CD4-positive, alpha-beta T cell treated with Interleukin-6 for 4 hours (primary cell): Measurements from ENCODE around the gene SERPINB7.
A peak's percentile ranks its signal among the peaks of the same experiment; 100 is the strongest.

Source experiments
- DNase-seq: peaks from one replicate; pipeline ENCODE4 v3.0.0-alpha.2; 2020; ENCODE audit warnings: mixed read lengths

SERPINB7 gene

DNA sequence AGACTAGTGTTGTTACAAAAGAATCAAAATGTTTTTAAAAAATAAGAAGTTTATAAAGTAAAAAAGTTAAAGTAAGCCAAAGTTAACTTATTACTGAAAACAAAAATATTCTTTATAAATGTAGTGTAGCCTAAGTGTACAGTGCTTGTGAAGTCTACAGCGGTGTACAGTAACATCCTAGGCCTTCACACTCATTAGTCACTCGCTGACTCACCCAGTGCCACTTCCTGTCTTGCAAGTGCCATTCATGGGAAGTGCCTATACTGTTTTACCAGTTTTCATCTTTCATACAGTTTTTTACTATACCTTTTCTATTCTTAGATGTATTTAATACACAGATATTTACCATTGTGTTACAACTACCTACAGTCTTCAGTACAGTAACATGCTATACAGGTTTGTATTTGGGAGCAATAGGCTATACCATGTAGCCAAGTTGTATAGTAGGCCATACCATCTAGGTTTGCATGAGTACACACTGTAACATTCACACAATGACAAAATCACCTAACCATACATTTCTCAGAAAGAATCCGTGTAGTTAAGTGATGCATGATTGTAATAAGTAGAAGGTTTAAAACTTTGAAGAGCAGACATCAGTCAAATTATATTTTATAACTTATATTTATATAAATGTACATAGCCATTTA is 13.4 kb downstream of the SERPINB7 start:
- peak; percentile 23 for DNase-seq

DNA sequence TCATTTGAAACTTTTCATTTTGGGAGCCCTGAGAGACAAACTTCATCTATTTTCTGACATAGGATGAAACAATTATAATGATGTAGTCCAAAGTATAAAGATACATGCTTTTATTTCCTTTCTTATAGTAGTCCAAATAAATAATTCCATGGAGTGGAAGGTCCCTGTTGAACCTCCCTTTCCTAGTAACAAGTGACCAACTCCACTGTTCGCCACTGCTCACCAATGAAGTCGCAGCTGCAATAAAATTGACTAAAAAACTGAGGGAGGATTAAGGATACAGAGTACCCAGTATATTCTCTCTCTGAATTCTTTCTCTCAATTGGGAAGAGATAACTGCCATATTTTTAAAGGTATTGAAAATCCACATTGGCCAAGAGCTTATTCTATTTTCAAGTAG is 14.1 kb downstream of the SERPINB7 start:
- DNase-seq = no peak

DNA sequence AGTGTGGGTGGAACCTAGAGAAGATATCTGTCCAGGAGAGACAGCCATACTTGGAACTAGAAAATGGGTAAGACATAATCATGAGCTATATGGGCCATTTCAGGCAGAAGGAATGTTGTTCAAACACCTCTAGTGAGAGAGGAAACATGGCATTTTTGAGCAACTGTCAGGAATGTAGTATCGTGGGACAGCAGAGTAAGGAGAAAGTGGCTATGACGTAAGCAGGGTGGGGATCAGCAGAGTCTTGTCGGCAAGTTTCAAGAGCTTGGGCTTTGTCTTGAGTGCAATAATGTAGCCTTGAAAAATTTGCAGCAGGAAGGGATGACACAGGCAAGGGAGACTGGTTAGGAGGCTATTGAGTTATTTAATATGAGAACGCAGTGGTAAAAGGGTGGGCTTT is 20.4 kb downstream of the SERPINB7 start:
- DNase-seq = no peak

DNA sequence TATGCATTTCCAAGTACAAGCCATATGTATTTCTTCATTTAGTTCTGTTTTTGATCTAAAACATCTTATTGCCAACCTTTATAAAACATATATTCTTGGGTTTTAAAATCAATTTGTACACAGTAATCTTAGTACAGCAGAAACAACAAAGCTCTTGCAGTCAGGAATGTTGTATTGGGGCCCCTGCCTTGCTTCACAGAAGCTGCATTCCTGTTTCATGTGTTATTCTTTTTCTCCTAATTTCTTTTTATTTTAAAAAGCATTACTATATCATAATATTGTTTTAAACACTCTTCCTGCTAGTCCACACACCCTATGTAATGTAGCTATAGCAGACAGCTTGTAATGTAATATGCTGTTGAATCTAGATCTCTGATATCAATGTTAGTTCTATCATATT is 24.0 kb downstream of the SERPINB7 start:
- DNase-seq = no peak

DNA sequence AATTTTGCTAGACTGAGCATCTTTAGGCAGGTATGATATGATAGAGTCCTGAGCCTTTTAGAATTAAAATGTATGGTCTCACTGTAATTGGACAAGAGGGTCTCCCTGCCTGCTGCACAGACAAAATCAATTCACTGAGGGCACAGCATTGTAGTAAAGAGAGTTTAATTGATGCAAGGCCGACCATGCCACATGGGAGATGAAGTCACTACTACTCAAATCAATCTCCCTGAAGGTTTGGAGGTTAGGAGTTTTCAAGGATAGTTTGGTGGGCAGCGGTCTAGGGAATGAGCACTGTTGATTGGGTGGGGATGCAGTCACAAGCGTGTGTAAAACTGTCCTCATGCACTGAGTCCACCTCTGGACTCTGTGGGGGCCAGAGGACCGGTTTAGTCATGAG is 26.1 kb downstream of the SERPINB7 start:
- no peak for DNase-seq

DNA sequence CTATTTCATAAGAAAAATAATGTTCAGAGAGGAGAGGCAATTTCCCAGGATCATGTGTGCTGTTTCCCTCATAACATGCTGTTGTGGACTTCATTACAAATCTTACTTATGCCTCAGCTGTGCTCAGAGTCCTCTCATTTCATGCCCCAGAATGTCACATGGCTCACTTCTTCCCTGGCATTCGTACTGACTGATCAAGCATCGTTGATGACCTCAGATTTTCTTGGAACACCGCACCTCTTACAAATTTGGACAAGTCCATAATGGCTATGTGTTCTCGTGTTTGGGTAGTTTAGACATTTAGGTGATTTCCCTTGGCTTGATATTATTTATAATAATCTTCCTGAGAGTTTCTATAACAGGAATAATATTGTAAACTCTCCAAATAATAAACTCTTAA is 32.9 kb downstream of the SERPINB7 start:
- DNase-seq = no peak

DNA sequence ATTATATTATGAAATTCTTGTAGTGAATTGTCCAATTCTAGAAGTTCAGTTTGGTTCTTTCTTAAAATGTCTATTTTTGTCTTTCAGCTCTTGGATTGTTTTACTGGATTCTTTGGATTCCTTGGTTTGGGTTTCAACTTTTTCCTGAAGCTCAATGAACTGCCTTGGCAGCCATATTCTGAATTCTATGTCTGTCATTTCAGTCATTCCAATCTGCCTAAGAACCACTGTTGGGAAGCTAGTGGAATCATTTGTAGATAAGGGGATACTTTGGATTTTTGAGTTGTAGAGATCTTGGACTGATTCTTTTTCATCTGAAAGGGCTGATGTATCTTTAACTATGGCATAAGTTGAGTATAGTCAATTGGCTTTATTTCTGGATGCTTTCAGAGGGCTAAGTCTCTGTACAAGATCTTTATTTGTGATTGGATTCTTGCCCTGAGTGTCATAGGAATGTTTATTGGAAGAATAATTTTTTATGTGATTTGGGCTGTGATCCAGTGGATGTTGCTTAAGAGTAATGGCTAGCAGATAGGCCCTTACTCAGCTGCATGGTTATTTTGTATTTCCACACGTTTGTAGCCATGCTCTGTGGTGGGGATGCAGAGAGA is 42.3 kb downstream of the SERPINB7 start:
- no peak for DNase-seq

DNA sequence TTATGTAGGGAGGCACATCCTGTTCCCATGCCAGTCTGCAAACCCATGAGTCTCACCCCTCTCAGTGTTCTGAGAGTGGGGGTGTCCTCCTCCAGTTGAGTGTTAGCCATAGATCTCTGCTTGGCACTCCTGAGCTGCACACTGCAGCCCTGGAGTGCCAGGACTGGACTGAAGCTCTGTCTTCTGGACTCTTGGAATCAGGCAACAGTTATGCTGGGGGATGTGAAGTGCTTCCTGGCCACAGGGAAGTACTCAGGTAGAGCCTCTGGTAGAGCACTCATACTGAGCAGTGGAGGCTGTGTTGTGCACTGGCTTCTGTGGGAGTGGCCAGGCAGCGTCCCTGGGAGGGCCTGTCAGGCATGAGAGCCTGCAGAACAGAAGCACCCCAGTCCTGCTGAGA is 43.0 kb downstream of the SERPINB7 start:
- no peak for DNase-seq

DNA sequence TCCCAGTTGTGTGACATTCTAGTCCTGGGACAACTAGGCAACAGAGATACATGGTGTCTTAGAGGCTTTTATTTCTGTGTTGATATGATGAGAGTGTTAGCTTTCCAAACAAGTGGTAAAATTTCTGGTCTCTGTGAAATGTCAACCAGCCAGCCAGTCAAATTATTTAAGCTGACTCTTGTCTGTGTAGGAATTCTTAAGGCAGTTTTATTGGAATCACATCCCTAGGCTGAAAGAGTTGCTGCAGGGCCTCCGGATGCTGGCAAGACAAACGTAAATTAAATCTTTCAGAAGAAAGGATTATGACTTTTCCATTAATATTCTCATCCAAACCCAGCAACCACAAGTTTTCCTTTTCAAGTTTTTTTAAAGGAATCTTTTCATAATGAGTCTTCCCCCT is 44.6 kb downstream of the SERPINB7 start:
- DNase-seq = no peak

DNA sequence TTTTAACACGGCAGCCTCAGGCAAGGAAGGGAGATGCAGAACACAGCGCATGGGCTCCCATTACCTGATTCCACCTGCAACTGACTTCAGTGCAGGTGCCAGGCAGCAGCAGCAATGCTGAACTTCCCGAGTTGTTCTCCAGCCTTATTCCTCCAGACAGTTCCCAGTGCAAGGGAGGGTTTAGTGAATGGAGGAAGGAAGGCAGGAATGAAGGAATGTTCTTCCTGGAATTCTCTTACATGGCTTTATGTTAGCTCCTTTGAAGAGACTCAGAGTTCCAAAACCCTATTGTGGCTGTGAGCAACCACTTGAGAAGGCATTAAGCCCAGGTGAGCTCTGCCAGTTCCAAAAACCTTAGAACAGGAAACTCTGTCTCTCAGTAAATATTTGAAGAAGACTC is 45.5 kb downstream of the SERPINB7 start:
- DNase-seq = no peak

DNA sequence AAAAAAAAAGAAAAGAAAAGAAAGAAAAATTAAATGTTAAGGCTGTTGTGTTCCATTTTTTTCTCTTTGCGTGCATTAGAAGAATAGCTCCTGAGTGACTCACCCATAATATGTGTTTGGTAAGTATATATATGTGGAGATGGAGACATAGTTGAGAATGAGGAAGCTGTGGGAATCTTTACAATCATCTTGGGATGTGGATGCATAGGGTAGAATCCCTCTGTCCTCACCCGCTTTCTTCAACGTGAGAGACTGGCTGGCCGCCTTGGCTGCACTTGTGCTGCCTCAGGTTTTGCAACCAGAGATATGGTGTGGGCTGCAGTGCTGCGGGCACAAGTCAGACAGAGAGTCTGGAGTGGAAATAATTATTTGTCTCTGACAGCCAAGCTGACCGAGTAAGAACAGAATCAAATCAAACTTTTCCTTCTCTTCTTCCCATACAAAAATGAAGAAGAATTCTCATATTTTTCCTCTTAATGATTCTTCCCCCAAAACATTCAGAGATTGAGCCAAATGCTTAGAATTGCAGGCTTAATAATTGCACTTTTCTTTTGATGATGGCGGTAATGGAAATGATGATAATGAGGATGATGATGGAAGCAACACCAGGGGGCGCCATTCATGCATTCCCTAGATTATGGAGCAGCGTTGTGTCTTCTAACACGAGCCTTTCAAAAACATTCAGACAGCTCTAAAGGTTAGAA is 48.5 kb downstream of the SERPINB7 start:
- peak; percentile 19 for DNase-seq

DNA sequence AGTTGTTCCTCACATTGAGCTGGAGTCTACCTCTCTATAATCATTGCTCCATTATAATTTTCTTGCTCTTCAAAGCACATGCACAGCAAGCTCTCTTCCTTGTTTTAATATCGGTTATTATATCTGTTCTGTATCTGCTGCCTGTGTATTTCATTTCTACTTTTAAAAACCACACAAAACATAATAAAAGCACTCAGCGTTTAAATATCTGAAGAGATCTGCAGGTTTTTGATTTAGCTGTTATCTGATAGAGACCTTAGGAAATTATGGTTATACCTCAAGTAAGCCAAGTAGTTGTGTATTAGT is 49.0 kb downstream of the SERPINB7 start:
- DNase-seq = no peak

DNA sequence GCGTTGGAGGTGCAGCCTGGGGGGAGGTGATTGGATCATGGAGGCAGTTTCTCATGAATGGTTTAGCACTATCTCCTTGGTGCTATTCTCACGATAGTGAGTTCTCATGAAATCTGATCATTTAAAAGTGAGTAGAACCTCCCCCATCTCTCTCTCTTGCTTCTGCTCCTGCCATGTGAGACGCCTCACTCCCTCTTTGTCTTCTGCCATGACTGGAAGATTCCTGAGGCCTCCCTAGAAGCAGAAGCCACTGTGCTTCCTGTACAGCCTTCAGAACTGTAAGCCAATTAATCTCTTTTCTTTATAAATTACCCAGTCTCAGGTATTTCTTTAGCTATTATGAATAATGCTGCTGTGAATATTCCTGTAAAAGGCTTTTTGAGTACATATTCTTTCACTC is 52.9 kb downstream of the SERPINB7 start:
- DNase-seq = no peak

DNA sequence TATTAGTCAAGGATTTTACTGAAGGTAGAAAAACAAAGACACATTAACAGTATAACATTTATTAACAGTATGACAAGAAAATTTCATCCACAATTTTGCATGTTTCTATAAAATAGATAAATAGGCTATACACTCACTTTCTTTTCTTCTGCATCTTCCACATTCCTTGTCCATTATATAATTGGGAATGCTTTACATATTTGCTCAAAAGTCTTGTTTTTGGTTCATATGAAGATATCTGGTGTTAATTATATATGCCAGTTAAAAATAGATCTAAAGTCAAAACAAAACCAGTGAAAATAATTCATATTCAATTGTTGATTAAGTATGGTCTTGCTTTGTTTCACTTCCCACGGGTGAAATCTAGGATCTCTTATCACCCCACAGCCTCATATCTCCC is 53.4 kb downstream of the SERPINB7 start:
- no peak for DNase-seq

DNA sequence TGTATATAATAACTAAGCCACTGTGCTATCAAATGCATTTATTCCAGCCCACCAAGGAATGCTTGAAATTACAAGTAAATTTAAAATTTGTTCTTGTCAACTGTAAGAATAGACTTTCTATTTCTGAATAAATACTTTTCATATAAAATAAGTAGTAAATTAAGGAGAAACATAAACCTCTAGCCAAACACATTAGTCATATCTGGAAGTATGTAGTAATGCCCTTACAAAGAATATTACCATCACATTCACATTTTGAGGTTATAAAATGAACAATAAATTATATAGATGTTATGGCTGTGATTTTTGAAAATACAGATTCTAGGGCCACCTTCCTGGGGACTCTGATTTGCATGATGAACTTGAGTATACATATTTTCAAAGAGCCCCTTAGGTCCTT is 54.7 kb downstream of the SERPINB7 start:
- DNase-seq = no peak

DNA sequence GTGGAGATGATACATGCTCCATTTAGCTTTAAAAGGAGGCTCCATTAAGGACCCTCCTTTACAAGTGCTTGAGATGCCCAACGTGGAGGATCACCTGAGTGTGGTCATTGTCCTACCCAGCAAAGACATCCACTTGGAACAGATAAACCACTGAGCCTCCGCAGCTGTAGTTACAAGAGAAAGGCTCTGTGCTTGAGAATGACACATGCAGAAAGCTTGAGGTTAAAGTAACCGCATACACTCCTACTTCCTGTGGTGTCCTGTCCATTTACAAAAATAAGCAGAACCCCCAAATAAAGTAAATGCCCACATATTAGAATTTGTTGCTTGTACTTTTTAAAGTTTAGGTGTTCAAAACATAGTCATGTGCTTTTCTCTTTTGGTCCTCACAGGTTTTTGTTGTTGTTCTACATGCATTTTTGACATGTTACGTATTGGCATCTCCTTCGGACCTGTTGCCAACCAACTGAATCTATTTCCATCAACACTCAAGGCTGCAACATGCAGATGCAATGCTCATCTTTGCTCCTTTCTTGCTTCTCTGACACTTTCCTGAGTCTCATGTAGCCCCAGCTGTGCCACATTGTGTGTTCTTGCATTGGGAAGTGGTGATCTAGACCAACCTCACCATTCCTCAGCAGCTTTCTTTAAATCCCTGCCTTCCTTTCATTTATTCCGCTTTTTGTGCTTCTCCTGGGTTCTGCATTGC is 56.0 kb downstream of the SERPINB7 start:
- no peak for DNase-seq

DNA sequence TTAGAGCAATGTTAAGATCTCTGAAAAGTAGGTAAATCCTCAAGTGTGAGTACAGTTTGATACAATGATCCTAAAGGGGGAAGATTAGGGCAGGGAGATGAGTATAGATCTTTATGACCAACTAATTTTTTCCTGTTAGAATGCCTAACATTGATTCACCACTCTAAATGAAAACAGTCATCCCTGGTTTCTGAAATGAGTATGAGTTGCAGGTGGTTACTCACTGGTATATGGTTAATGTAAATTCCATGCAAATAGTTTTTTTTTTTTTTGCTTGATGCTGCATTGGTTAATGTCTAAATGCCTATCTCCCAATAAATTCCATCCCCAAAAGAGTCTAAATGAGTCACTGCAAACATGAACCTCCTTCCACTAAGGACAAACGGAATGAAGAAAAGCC is 57.3 kb downstream of the SERPINB7 start:
- no peak for DNase-seq

DNA sequence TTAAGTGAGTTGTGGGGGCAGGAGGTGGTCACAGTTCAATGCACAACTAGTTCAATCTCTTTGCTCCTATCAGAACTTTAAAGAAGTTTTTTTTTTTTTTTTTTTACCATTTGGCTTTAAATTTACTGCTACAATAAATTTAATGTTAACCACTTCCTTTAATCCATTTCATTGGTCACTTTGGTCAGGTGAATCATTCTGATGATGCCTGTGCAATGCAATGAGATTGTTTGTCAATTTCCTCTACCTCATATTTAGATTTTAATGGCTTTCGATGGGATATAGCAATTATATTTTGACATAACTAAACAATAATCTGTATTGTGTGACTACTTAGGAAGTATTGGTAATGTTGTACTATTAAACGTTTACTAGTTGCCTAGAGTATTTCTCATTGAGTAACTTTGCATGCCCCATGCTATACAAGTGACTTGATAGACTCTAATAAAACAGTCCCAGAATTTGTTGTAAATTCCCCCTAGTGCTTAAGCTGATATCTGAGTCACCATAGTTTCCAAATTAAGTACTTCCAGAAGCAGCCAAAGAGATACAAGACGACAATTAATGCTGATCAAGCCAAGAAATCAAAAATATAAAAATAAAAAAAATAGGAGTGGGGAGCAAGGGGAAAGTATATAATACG is 59.4 kb downstream of the SERPINB7 start:
- DNase-seq = no peak

DNA sequence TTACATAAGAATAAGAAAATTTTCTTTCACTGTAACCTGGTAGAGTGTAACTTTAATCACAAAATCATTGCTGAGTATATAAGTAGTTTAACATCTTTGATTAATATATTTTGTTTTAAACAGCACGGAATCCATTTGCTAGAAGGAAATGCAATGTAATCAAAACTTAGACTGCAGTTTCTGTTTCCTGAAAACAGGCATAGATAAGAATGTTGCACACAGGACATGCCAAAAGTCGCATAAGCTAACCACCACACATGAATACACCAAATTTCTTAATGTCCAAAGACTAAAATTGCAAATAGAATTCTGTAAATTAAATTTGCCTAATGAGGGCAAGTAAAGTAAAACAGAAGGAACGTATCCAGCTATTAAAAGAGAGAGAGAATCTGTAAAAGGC is 61.2 kb downstream of the SERPINB7 start:
- no peak for DNase-seq

DNA sequence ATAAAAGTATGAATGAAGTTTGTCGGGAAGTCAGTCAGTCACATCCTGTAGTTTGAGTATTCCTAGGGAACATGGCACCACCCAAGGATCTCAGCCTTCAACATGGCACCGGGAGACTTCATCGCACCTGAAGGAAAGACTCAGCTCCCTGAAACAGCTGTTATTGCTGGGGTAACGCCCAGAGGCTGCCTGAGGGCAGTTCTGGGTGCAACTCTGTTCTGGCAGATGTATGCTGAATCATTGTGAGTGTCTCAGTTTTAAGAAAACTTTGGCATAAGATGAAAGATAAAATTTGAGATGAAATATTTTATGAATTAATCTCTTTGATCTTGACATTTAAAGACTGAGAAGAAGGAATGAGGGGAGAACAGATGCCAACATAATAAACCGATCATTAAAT is 62.4 kb downstream of the SERPINB7 start:
- no peak for DNase-seq

DNA sequence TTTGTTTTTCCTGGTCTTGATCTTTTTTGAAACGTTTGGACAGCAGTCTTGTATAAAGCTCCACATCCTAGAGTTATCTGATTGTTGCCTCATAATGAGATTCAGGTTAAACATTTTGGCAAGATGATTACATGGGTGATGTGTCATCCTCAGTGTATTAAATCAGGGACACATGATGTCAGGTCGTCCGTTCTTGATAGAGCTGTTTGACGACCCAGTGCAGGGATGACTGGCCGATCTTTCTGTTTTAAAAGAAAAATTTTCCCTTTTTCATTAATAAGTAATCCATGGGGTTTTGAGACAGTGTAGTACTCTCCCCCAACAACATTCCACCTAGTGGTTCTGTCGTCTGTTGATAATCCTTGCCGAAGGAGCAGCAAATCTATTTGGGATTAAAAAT is 67.8 kb downstream of the SERPINB7 start:
- DNase-seq = no peak

DNA sequence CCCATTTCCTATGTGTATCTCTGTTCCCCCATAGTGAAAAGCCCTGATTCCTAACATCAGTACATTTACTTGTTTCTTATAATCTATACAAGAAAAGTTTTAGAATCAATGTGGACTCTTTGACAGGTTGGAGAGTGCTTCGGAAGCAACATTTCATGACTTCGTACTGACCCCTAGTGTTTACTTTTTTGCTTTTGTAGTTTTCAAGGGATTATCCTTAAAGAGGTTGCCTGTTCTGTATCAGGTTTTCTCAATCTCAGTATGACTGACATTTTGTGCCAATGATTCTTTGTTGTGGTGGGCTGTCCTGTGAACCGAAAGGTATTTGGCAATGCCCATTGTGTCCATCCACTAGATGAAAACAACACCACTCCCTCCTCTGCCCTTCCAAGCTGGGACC is 69.0 kb downstream of the SERPINB7 start:
- DNase-seq = no peak

DNA sequence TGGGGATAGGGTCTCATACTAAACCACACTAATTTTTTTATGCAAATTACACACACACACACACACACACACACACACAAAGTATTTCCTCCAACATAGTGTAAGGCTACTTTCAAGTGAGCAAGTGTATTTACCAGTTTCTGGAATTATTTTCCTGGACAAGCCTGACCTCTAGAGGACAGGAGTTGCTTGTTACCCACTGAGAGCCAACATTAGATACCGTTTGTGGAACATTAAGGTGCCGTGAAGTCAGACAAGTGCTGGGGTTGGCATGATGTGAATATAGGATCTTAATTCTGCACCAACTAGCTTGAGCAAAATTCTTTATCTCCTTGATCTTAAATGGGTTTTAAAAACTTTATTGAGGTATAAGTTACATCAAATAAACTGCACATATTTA is 72.9 kb downstream of the SERPINB7 start:
- DNase-seq = no peak

DNA sequence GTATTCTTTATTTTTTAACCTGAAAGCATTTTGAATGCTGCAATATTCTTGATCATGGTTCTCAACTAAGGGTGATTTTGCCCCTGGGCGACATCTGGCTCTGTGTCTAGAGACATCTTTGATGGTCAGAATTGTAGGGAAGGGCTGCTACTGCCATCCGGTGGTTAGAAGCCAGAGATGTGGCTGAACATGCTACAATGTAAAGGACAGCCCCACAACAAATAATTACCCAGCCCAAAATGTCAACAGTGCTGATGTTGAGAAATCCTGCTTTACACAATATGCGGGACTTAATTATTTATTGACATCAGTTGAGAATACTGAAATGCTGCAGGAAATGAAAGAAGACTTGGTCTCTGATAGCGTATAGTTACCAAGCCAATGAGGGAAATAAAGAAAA is 74.8 kb downstream of the SERPINB7 start:
- DNase-seq = no peak
